HEK293T (cell line): ENCODE results near the gene TAAR5.
"Not testable (repeated sequence)": the region's sequence is repeated elsewhere in the genome, so short reads cannot be mapped to it uniquely, and the experiment has no call there.

Experiments
- ARNT ChIP-seq: fragments of 450-650 bp; IDR thresholded peaks from 2 replicates; pipeline ENCODE4 v1.6.1; 2017; ENCODE audit warnings: mild to moderate bottlenecking
- BHLHE40 ChIP-seq: fragments of 450-650 bp; IDR thresholded peaks from 2 replicates; pipeline ENCODE4 v1.6.1; 2016; ENCODE audit warnings: mild to moderate bottlenecking, moderate library complexity, borderline replicate concordance
- ELF4 ChIP-seq: fragments of 450-650 bp; IDR thresholded peaks from 2 replicates; pipeline ENCODE4 v1.6.1; 2017; ENCODE audit warnings: antibody characterized with exemption
- FOXA1 ChIP-seq: fragments of 450-650 bp; IDR thresholded peaks from 2 replicates; pipeline ENCODE4 v1.6.1; 2016; ENCODE audit warnings: mild to moderate bottlenecking
- FOXM1 ChIP-seq: fragments of 450-650 bp; IDR thresholded peaks from 2 replicates; pipeline ENCODE4 v1.6.1; 2017; ENCODE audit warnings: mild to moderate bottlenecking, borderline replicate concordance
- HDGF ChIP-seq: fragments of 450-650 bp; IDR thresholded peaks from 2 replicates; pipeline ENCODE4 v1.6.1; 2017; ENCODE audit warnings: antibody characterized with exemption, borderline replicate concordance
- L3MBTL2 ChIP-seq: fragments of 450-650 bp; conservative IDR thresholded peaks from 2 replicates; pipeline ENCODE4 v1.6.1; 2016; ENCODE audit warnings: mild to moderate bottlenecking
- NFRKB ChIP-seq: fragments of 450-650 bp; IDR thresholded peaks from 2 replicates; pipeline ENCODE4 v1.6.1; 2016; ENCODE audit warnings: mild to moderate bottlenecking, moderate library complexity
- PKNOX1 ChIP-seq: fragments of 450-650 bp; IDR thresholded peaks from 2 replicates; pipeline ENCODE4 v1.6.1; 2016
- SP1 ChIP-seq: fragments of 450-650 bp; IDR thresholded peaks from 2 replicates; pipeline ENCODE4 v1.6.1; 2017
- SUZ12 ChIP-seq: fragments of 450-650 bp; IDR thresholded peaks from 2 replicates; pipeline ENCODE4 v1.6.1; 2016; ENCODE audit warnings: mild to moderate bottlenecking
- TARDBP ChIP-seq: fragments of 450-650 bp; IDR thresholded peaks from 2 replicates; pipeline ENCODE4 v1.6.1; 2016
- ZNF384 ChIP-seq: fragments of 450-650 bp; IDR thresholded peaks from 2 replicates; pipeline ENCODE4 v1.6.1; 2016

DNA sequence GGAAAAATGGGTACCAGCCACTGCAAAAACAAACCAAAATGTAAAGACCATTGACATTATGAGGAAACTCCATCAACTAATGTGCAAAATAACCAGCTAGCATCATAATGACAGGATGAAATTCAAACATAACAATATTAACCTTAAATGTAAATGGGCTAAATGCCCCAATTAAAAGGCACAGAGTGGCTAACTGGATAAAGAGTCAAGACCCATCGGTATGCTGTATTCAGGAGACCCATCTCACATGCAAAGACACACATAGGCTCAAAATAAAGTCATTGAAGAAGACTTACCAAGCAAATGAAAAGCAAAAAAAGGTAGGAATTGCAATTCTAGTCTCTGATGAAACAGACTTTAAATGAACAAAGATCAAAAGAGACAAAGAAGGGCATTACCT lies 47.6 kb upstream of the TAAR5 start:
- not testable (repeated sequence) for TF ChIP-seq L3MBTL2, SP1, SUZ12, NFRKB, FOXM1, ELF4, PKNOX1, TARDBP, FOXA1, BHLHE40, HDGF, ZNF384, ARNT
